ENCODE data around the gene HS6ST1.

DNA sequence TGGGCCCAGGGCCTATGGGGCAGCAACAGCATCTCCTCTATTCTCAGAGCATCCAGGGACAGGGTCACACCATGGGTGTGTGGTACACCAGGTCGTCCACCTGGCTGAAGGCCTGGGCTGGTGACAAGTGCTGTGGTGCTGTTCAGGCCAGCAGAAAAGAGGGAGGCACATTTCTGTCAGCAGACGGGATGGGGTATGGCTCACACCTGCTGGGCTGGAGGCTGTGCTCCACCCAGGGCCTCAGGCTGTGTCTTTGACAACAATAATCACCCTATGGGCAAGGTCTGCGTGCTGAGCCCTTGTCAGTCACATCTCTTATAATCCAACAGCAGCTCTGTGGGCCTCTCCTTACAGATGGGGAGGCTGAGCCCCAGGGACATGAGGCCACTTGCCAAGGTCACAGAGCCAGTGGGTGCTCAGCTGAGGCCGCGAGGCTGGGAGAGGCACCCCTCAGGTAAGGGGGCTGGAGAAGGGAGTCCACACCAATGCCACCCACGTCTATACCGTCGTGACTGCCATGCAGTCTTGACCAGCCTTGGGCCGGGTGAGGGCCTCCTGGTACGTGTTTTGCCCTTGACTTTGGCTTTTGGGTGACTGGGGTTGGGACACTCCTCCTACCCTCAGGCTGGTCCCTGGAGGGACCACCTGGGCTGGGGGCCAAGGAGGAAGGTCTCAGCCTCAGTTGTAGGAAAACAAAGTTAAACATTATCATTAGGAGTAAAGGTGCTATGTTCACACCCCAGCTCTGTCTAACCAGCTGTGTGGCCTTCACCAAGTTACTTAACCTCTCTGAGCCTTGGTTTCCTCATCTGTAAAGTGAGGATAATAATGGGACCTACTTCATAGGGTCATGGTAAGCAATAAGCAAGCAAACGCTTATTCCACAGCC lies 5.6 kb upstream of the HS6ST1 start:
- TF ChIP-seq, protein P1, sequence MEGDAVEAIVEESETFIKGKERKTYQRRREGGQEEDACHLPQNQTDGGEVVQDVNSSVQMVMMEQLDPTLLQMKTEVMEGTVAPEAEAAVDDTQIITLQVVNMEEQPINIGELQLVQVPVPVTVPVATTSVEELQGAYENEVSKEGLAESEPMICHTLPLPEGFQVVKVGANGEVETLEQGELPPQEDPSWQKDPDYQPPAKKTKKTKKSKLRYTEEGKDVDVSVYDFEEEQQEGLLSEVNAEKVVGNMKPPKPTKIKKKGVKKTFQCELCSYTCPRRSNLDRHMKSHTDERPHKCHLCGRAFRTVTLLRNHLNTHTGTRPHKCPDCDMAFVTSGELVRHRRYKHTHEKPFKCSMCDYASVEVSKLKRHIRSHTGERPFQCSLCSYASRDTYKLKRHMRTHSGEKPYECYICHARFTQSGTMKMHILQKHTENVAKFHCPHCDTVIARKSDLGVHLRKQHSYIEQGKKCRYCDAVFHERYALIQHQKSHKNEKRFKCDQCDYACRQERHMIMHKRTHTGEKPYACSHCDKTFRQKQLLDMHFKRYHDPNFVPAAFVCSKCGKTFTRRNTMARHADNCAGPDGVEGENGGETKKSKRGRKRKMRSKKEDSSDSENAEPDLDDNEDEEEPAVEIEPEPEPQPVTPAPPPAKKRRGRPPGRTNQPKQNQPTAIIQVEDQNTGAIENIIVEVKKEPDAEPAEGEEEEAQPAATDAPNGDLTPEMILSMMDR (conservative IDR thresholded peaks at IDR 0.05; ENCODE audit: low read depth, low read length): no peak
- TF ChIP-seq RAD21 (IDR thresholded peaks at IDR 0.05; ENCODE audit: low read length) (no peak), CEBPB (IDR thresholded peaks at IDR 0.05; ENCODE audit: low read depth, low read length) (no peak)
- TF ChIP-seq, protein P2, sequence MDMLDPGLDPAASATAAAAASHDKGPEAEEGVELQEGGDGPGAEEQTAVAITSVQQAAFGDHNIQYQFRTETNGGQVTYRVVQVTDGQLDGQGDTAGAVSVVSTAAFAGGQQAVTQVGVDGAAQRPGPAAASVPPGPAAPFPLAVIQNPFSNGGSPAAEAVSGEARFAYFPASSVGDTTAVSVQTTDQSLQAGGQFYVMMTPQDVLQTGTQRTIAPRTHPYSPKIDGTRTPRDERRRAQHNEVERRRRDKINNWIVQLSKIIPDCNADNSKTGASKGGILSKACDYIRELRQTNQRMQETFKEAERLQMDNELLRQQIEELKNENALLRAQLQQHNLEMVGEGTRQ (IDR thresholded peaks at IDR 0.05; ENCODE audit: low read depth, low read length): no peak

Measured in IMR-90 (cell line).